GM19455 (cell line): ENCODE data around the gene PAIP2B.

Source experiments
- ATAC-seq: cut with Tn5 transposase; IDR thresholded peaks from one replicate; pipeline ENCODE4 v1.9.1; 2021; ENCODE audit not compliant: unreplicated experiment

PAIP2B gene

GRCh38 chr2:71154279-71154678 is 72.6 kb downstream of the PAIP2B start:
- ATAC-seq, result no peak

GRCh38 chr2:71153585-71154224 is 73.2 kb downstream of the PAIP2B start:
- no peak for ATAC-seq

- ATAC-seq, result no peak
Observed at GRCh38 chr2:71151620-71152019, 75.3 kb downstream of the PAIP2B start.

DNA sequence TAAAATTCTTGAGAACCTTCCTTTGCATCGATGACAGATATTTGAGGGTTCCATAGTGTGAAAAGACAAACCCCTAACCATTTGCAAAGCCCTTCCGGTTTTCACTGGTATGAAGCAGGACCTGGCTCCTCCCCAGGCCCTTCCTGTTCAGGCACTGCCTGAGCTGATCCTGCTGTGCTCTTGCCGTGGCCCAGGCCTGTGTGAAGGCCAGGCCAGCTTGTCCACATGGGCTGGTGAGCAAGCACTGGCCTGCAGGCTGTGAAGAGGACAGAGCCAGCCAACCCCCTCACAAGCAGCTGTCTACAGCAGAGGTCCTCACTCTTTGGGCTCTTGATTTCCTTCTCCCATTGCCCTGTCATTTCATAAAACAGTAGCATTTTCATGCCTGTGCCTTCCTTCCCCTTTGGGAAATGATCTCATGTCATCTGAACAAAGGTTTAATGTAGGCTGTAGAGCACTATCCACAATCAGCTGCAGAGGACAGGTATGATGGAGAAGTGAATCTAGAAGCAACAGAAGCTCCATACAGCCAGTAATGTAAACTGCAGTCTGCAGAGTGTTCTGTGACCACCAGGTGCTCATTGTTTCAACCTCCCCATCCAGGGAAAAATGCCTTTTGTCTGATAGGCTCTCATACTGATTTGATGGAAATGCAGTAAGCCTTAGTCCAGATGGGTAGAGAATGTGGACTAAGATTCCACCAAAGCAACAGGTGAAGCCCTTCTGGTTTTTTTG is 76.7 kb downstream of the PAIP2B start:
- no peak for ATAC-seq

- no peak for ATAC-seq
Observed at GRCh38 chr2:71148506-71149063, 78.3 kb downstream of the PAIP2B start.

- ATAC-seq, result no peak
Observed at GRCh38 chr2:71143782-71144181, 83.1 kb downstream of the PAIP2B start.

- no peak for ATAC-seq
Observed at GRCh38 chr2:71136174-71136573, 90.7 kb downstream of the PAIP2B start.

- ATAC-seq, result no peak
Observed at GRCh38 chr2:71133603-71134002, 93.3 kb downstream of the PAIP2B start.
